Kidney (tissue), 14 donors: ENCODE measurements around the gene ATXN10. TPM values are rescaled to one million over a fixed set of nuclear protein-coding genes. Genes with fewer than 3 reads are reported as not detected.

Experiments
- DNase-seq, 5 donors: peaks; one replicate each; pipeline ENCODE4 v3.0.0-alpha.2; 2013 to 2020
- FAIRE-seq: peaks from 2 replicates; lab custom pipeline; 2012; peaks lifted over from hg19 to GRCh38; lab: Jason Lieb, UNC
- H3K27ac ChIP-seq, 2 donors: one replicate each; pipeline ENCODE4 v1.7.0; 2013; ENCODE audit warnings: low read depth in 2 of 2, low read length in 2 of 2, inconsistent platforms in 1 of 2
- H3K27me3 ChIP-seq: one replicate; pipeline ENCODE4 v1.7.1; 2013; ENCODE audit warnings: low read length, inconsistent platforms; ENCODE audit not compliant: control insufficient read depth, insufficient read depth
- H3K36me3 ChIP-seq, 3 donors: one replicate each; pipeline versions ENCODE4 v1.7.0 to v1.7.1; 2013; ENCODE audit warnings: low read length in 3 of 3, control low read depth in 1 of 3, inconsistent platforms in 1 of 3; ENCODE audit not compliant: insufficient read depth in 3 of 3, control insufficient read depth in 2 of 3
- H3K4me1 ChIP-seq, 3 donors: one replicate each; pipeline versions ENCODE4 v1.7.0 to v1.7.1; 2013; ENCODE audit warnings: low read length in 3 of 3, inconsistent platforms in 1 of 3, low read depth in 1 of 3; ENCODE audit not compliant: control insufficient read depth in 2 of 3, insufficient read depth in 2 of 3
- H3K4me3 ChIP-seq, 3 donors: one replicate each; pipeline versions ENCODE4 v1.7.0 to v1.8.1; 2013; ENCODE audit warnings: low read length in 3 of 3, control low read depth in 1 of 3, inconsistent platforms in 1 of 3
- H3K9ac ChIP-seq, 3 donors: one replicate each; pipeline versions ENCODE4 v1.7.0 to v1.7.1; 2013; ENCODE audit warnings: low read length in 3 of 3, control low read depth in 1 of 3, inconsistent platforms in 1 of 3
- H3K9me3 ChIP-seq, 3 donors: one replicate each; pipeline versions ENCODE4 v1.7.0 to v1.7.1; 2013; ENCODE audit warnings: low read length in 3 of 3, control low read depth in 1 of 3, inconsistent platforms in 1 of 3; ENCODE audit not compliant: control insufficient read depth in 2 of 3, insufficient read depth in 1 of 3
- CTCF ChIP-seq: IDR thresholded peaks from 3 replicates; pipeline ENCODE4 v1.5.1; 2012; ENCODE audit warnings: mild to moderate bottlenecking, moderate library complexity, borderline replicate concordance; ENCODE audit not compliant: insufficient read depth; ENCODE audit errors: extremely low read depth
- intact Hi-C: fragments of 100-400 bp; cut with DNase I; formaldehyde crosslinking; loops from one replicate; pipeline ENCODE4 v1.11.1; 2022
- polyA plus RNA-seq: library from polyadenylated mRNA; stranded (reverse); fragments of 350-450 nt; fragmentation: Illumina TruSeq; extraction: RNeasy Lipid Tissue Mini Kit (QIAGEN cat#74804); gene quantifications from one replicate; pipeline ENCODE4 v1.2.3, GENCODE V29; 2014; ENCODE audit warnings: low read depth, low replicate concordance; ENCODE audit not compliant: insufficient read depth
- total RNA-seq: library from RNA; stranded (reverse); fragmentation: NEBNext Ultra II Directional; extraction: Animal tissue kit (Norgen Biotek cat#: 25700); gene quantifications from one replicate; pipeline ENCODE4 v1.2.1, GENCODE V29; 2021
- donor health status: control.
- donor health status: control.
- donor health status: control.
- donor health status: control.
- donor health status: control.
- donor health status: DM: yes; HTN: yes; CAD: no.
- donor health status: Normal renal cell carcinoma (clear cell type).

ATXN10 gene
- total and polyA plus RNA-seq, 2 donors from 2014 or later: 121 to 142 TPM

- Histone ChIP-seq H3K27ac (no peak overlapping the region), H3K9me3 (peaks cover 0 to 8% (median 4%) of the 10 kb centered on the region in 3 donors), H3K36me3 (no peaks in the 10 kb centered on the region), H3K27me3 (peaks cover 14% of the 10 kb centered on the region), H3K4me3 (no peak overlapping the region), H3K9ac (no peak overlapping the region), H3K4me1 (no peaks in the 10 kb centered on the region)
- intact Hi-C loops: no loop called here
- TF ChIP-seq CTCF: no peak
- no peak for FAIRE-seq
- DNase-seq: peak in 1 of 5 donors; percentile 29
These were observed 204.8 kb downstream of the ATXN10 start for GRCh38 chr22:45876136-45877035.

- TF ChIP-seq CTCF: no peak
- peaks cover 18% of the 10 kb centered on the region for H3K27me3 ChIP-seq
These were observed 205.4 kb downstream of the ATXN10 start for GRCh38 chr22:45877036-45877380.

GRCh38 chr22:45877651-45878050, 206.0 kb downstream of the ATXN10 start:
- intact Hi-C loops: no loop called here
- no peak overlapping the region for H3K27ac ChIP-seq
- peaks cover 0 to 4% (median 1%) of the 10 kb centered on the region in 3 donors for H3K9me3 ChIP-seq
- DNase-seq (no peak), FAIRE-seq (no peak)
- H3K4me3 ChIP-seq: no peak overlapping the region
- no peak for TF ChIP-seq CTCF
- no peaks in the 10 kb centered on the region for H3K4me1 ChIP-seq
- H3K36me3 ChIP-seq: no peaks in the 10 kb centered on the region
- H3K9ac ChIP-seq: no peak overlapping the region
- H3K27me3 ChIP-seq: peaks cover 18% of the 10 kb centered on the region

More at GRCh38 chr22:45877036-45877380, 205.4 kb downstream of the ATXN10 start:
- peaks cover 0 to 8% (median 4%) of the 10 kb centered on the region in 3 donors for H3K9me3 ChIP-seq
- no peak overlapping the region for H3K9ac ChIP-seq
- no peak overlapping the region for H3K4me3 ChIP-seq
- intact Hi-C loops: no loop called here
- no peak overlapping the region for H3K27ac ChIP-seq
- H3K4me1 ChIP-seq: no peaks in the 10 kb centered on the region
- FAIRE-seq: no peak
- no peaks in the 10 kb centered on the region for H3K36me3 ChIP-seq
- DNase-seq: peak in 1 of 5 donors; percentile 22
